ENCODE measurements around the gene CPTP.

The CPTP gene

GRCh38 chr1:1294250-1294890, 30.2 kb upstream of the CPTP start:
- H3K27ac ChIP-seq = no peak overlapping the region
- peaks cover 15% of the 10 kb centered on the region; the same call in 1 of the 2 replicates for H3K27me3 ChIP-seq (ENCODE audit: insufficient read depth, low read depth)
- no peak overlapping the region for H3K4me2 ChIP-seq
- no peaks in the 10 kb centered on the region for H4K20me1 ChIP-seq (ENCODE audit: insufficient read depth)
- no peaks in the 10 kb centered on the region for H3K79me2 ChIP-seq (ENCODE audit: insufficient read depth, low read depth)
- H2AFZ ChIP-seq (ENCODE audit: low read depth) = no peak overlapping the region
- no peaks in the 10 kb centered on the region for H3K36me3 ChIP-seq (ENCODE audit: insufficient read depth)
- H3K4me1 ChIP-seq (ENCODE audit: low read depth, poor library complexity, severe bottlenecking) = peaks cover 22% of the 10 kb centered on the region
- no peak for TF ChIP-seq CTCF (conservative IDR thresholded peaks at IDR 0.05; ENCODE audit: low read depth, low read length)
- no peak overlapping the region for H3K4me3 ChIP-seq (IDR thresholded peaks at IDR 0.05; ENCODE audit: insufficient read depth, low read depth, low read length)
- H3K9ac ChIP-seq = no peak overlapping the region

GRCh38 chr1:1295154-1295923, 29.3 kb upstream of the CPTP start:
- H3K4me3 ChIP-seq (IDR thresholded peaks at IDR 0.05; ENCODE audit: insufficient read depth, low read depth, low read length) = no peak overlapping the region
- no peak for TF ChIP-seq CTCF (conservative IDR thresholded peaks at IDR 0.05; ENCODE audit: low read depth, low read length)
- H3K4me1 ChIP-seq (ENCODE audit: low read depth, poor library complexity, severe bottlenecking) = peaks cover 18% of the 10 kb centered on the region
- H3K36me3 ChIP-seq (ENCODE audit: insufficient read depth) = no peaks in the 10 kb centered on the region
- no peak overlapping the region for H3K9ac ChIP-seq
- no peaks in the 10 kb centered on the region; the same call in 1 of the 2 replicates for H4K20me1 ChIP-seq (ENCODE audit: insufficient read depth)
- H3K4me2 ChIP-seq = no peak overlapping the region
- no peak overlapping the region for H3K27ac ChIP-seq
- H3K79me2 ChIP-seq (ENCODE audit: insufficient read depth, low read depth) = no peaks in the 10 kb centered on the region
- H3K27me3 ChIP-seq (ENCODE audit: insufficient read depth, low read depth) = peaks cover 10% of the 10 kb centered on the region; the same call in 1 of the 2 replicates
- no peak overlapping the region for H2AFZ ChIP-seq (ENCODE audit: low read depth)

GRCh38 chr1:1296070-1297061, 28.2 kb upstream of the CPTP start:
- H3K4me1 ChIP-seq (ENCODE audit: low read depth, poor library complexity, severe bottlenecking) = peaks cover 9% of the 10 kb centered on the region
- no peak for TF ChIP-seq CTCF (conservative IDR thresholded peaks at IDR 0.05; ENCODE audit: low read depth, low read length)
- H3K4me2 ChIP-seq = no peak overlapping the region
- no peak overlapping the region for H3K9ac ChIP-seq
- H4K20me1 ChIP-seq (ENCODE audit: insufficient read depth) = no peaks in the 10 kb centered on the region; the same call in 1 of the 2 replicates
- no peak overlapping the region for H3K4me3 ChIP-seq (IDR thresholded peaks at IDR 0.05; ENCODE audit: insufficient read depth, low read depth, low read length)
- no peak overlapping the region for H2AFZ ChIP-seq (ENCODE audit: low read depth)
- no peak overlapping the region for H3K27ac ChIP-seq
- peaks cover under 1% of the 10 kb centered on the region; the same call in 1 of the 2 replicates for H3K27me3 ChIP-seq (ENCODE audit: insufficient read depth, low read depth)
- H3K79me2 ChIP-seq (ENCODE audit: insufficient read depth, low read depth) = no peaks in the 10 kb centered on the region
- H3K36me3 ChIP-seq (ENCODE audit: insufficient read depth) = no peaks in the 10 kb centered on the region

GRCh38 chr1:1297802-1298424, 26.7 kb upstream of the CPTP start:
- Histone ChIP-seq H3K27me3 (ENCODE audit: insufficient read depth, low read depth) (no peaks in the 10 kb centered on the region), H3K4me1 (ENCODE audit: low read depth, poor library complexity, severe bottlenecking) (no peaks in the 10 kb centered on the region), H3K79me2 (ENCODE audit: insufficient read depth, low read depth) (no peaks in the 10 kb centered on the region), H3K36me3 (ENCODE audit: insufficient read depth) (no peaks in the 10 kb centered on the region), H3K4me2 (no peak overlapping the region), H4K20me1 (ENCODE audit: insufficient read depth) (no peaks in the 10 kb centered on the region; the same call in 1 of the 2 replicates), H3K4me3 (IDR thresholded peaks at IDR 0.05; ENCODE audit: insufficient read depth, low read depth, low read length) (no peak overlapping the region), H3K27ac (no peak overlapping the region), H3K9ac (no peak overlapping the region), H2AFZ (ENCODE audit: low read depth) (no peak overlapping the region)
- TF ChIP-seq CTCF (conservative IDR thresholded peaks at IDR 0.05; ENCODE audit: low read depth, low read length) = no peak

All from KMS-11 (cell line).